PC-3 (cell line): ENCODE data around the gene OR5L2.

Experiments used
- CTCF ChIP-seq: fragments of 300-600 bp; sonication (generic); conservative IDR thresholded peaks from 2 replicates; pipeline ENCODE4 v1.5.1; 2017; ENCODE audit warnings: antibody characterized with exemption, low read depth, mild to moderate bottlenecking, low read length
- EZH2 ChIP-seq: fragments of 300-600 bp; sonication (generic); IDR thresholded peaks from one replicate; pipeline ENCODE4 v1.6.1; 2017; ENCODE audit warnings: antibody characterized with exemption, mild to moderate bottlenecking, low read length; ENCODE audit not compliant: unreplicated experiment
- EZH2phosphoT487 ChIP-seq: fragments of 300-600 bp; sonication (generic); IDR thresholded peaks from 2 replicates; pipeline ENCODE4 v1.6.1; 2018; ENCODE audit warnings: mild to moderate bottlenecking, antibody characterized with exemption, low read length, borderline replicate concordance

- no peak for TF ChIP-seq CTCF
- TF ChIP-seq EZH2, result no peak
- no peak for TF ChIP-seq EZH2phosphoT487
Measured at GRCh38 chr11:55852141-55852540, 25.1 kb downstream of the OR5L2 start.
